GM19099 (cell line): ENCODE data around the gene TMEM140.

ENCODE experiments used
- POLR2A ChIP-seq: IDR thresholded peaks from 3 replicates; pipeline ENCODE4 v1.6.1; 2011; ENCODE audit warnings: low read depth; ENCODE audit not compliant: insufficient read length; ENCODE audit errors: extremely low read depth

Gene TMEM140

GRCh38 chr7:135215180-135215579 lies 67.3 kb downstream of the TMEM140 start:
- no peak for TF ChIP-seq POLR2A

- no peak for TF ChIP-seq POLR2A
These were observed 67.8 kb downstream of the TMEM140 start for GRCh38 chr7:135215698-135216097.
